SJSA1 (cell line): ENCODE results near the gene AP3S2. TPM values are rescaled to one million over a fixed set of nuclear protein-coding genes. Genes with fewer than 3 reads are reported as not detected.
A peak's percentile ranks its signal among the peaks of the same experiment; 100 is the strongest.
"Not testable (repeated sequence)": the region's sequence is repeated elsewhere in the genome, so short reads cannot be mapped to it uniquely, and the experiment has no call there.

Experiments
- DNase-seq, 2 experiments: peaks; one replicate each; pipeline ENCODE4 v3.0.0-alpha.2; 2015 to 2020; ENCODE audit warnings: low spot score in 2 of 2, low read depth in 1 of 2
- H3K27ac ChIP-seq: fragments of 250-450 bp; sonication (Bioruptor Pico); 2 replicates; pipeline ENCODE4 v1.5.1; 2020; ENCODE audit warnings: mild to moderate bottlenecking, moderate library complexity
- H3K27me3 ChIP-seq: fragments of 250-450 bp; sonication (Bioruptor Pico); replicated peaks from 2 replicates; pipeline ENCODE4 v1.5.1; 2020; ENCODE audit warnings: mild to moderate bottlenecking, moderate library complexity
- H3K36me3 ChIP-seq: fragments of 250-450 bp; sonication (Bioruptor Pico); 2 replicates; pipeline ENCODE4 v1.5.1; 2020; ENCODE audit warnings: mild to moderate bottlenecking
- H3K4me1 ChIP-seq: fragments of 250-450 bp; sonication (Bioruptor Pico); replicated peaks from 2 replicates; pipeline ENCODE4 v1.6.1; 2021; ENCODE audit warnings: mild to moderate bottlenecking
- H3K4me3 ChIP-seq: fragments of 250-450 bp; sonication (Bioruptor Pico); 2 replicates; pipeline ENCODE4 v1.5.1; 2020; ENCODE audit warnings: mild to moderate bottlenecking
- H3K9me3 ChIP-seq: fragments of 250-450 bp; sonication (Bioruptor Pico); replicated peaks from 2 replicates; pipeline ENCODE4 v1.5.1; 2020; ENCODE audit warnings: mild to moderate bottlenecking
- total RNA-seq: library from RNA; depleted of rRNA; stranded (reverse); fragments of >200 nt; shearing (Covaris generic); gene quantifications from 2 replicates; pipeline ENCODE4 v1.2.3, GENCODE V29; 2014

AP3S2 gene
- total RNA-seq, 1 experiment from 2014 or later: 59.2 TPM

GRCh38 chr15:89792106-89792805 lies 101.5 kb downstream of the AP3S2 start:
- H3K27me3 ChIP-seq: no peaks in the 10 kb centered on the region
- DNase-seq: no peak
- H3K4me1 ChIP-seq: peaks cover 7% of the 10 kb centered on the region
- 0 out of 2 replicates have a peak, but pooled peaks cover 3% of the 10 kb centered on the region for H3K36me3 ChIP-seq
- no peak overlapping the region for H3K27ac ChIP-seq
- H3K4me3 ChIP-seq: no peak overlapping the region
- H3K9me3 ChIP-seq: no peaks in the 10 kb centered on the region

- Histone ChIP-seq H3K4me3 (no peak overlapping the region), H3K36me3 (no peaks in the 10 kb centered on the region), H3K9me3 (no peaks in the 10 kb centered on the region), H3K27ac (no peak overlapping the region), H3K27me3 (no peaks in the 10 kb centered on the region), H3K4me1 (peaks cover 7% of the 10 kb centered on the region)
- no peak for DNase-seq
These were observed 103.1 kb downstream of the AP3S2 start for GRCh38 chr15:89790661-89791060.

- Histone ChIP-seq H3K27me3 (no peaks in the 10 kb centered on the region), H3K4me3 (no peak overlapping the region), H3K9me3 (no peaks in the 10 kb centered on the region), H3K4me1 (peaks cover 7% of the 10 kb centered on the region), H3K27ac (no peak overlapping the region), H3K36me3 (no peaks in the 10 kb centered on the region)
- no peak for DNase-seq
These were observed 103.6 kb downstream of the AP3S2 start for GRCh38 chr15:89790206-89790605.

GRCh38 chr15:89788585-89788984 lies 105.2 kb downstream of the AP3S2 start:
- H3K27ac ChIP-seq, H3K36me3 ChIP-seq, H3K4me1 ChIP-seq, H3K9me3 ChIP-seq, H3K4me3 ChIP-seq, DNase-seq, H3K27me3 ChIP-seq: not testable (repeated sequence)

GRCh38 chr15:89787944-89788343 lies 105.8 kb downstream of the AP3S2 start:
- Histone ChIP-seq H3K4me1 (no peaks in the 10 kb centered on the region), H3K27ac (no peak overlapping the region), H3K36me3 (no peaks in the 10 kb centered on the region), H3K4me3 (no peak overlapping the region), H3K9me3 (no peaks in the 10 kb centered on the region), H3K27me3 (no peaks in the 10 kb centered on the region)
- DNase-seq: no peak

- H3K4me3 ChIP-seq: no peak overlapping the region
- H3K36me3 ChIP-seq: no peaks in the 10 kb centered on the region
- DNase-seq: no peak
These were observed 108.0 kb downstream of the AP3S2 start for GRCh38 chr15:89785774-89786140.

GRCh38 chr15:89785064-89785773 lies 108.6 kb downstream of the AP3S2 start:
- H3K36me3 ChIP-seq: no peaks in the 10 kb centered on the region
- H3K27me3 ChIP-seq: no peaks in the 10 kb centered on the region
- H3K27ac ChIP-seq: no peak overlapping the region

More at GRCh38 chr15:89785774-89786140, 108.0 kb downstream of the AP3S2 start:
- no peaks in the 10 kb centered on the region for H3K9me3 ChIP-seq
- H3K27me3 ChIP-seq: no peaks in the 10 kb centered on the region
- H3K4me1 ChIP-seq: peaks cover 15% of the 10 kb centered on the region
- H3K27ac ChIP-seq: no peak overlapping the region

GRCh38 chr15:89784686-89784960 lies 109.2 kb downstream of the AP3S2 start:
- H3K36me3 ChIP-seq: no peaks in the 10 kb centered on the region
- H3K9me3 ChIP-seq: no peaks in the 10 kb centered on the region
- H3K27me3 ChIP-seq: no peaks in the 10 kb centered on the region
- H3K4me3 ChIP-seq: no peak overlapping the region
- H3K4me1 ChIP-seq: peaks cover 15% of the 10 kb centered on the region
- no peak overlapping the region for H3K27ac ChIP-seq
- no peak for DNase-seq

More at GRCh38 chr15:89785064-89785773, 108.6 kb downstream of the AP3S2 start:
- no peak overlapping the region for H3K4me3 ChIP-seq
- no peaks in the 10 kb centered on the region for H3K9me3 ChIP-seq
- peaks cover 15% of the 10 kb centered on the region for H3K4me1 ChIP-seq
- DNase-seq: no peak

GRCh38 chr15:89783861-89784685 lies 109.7 kb downstream of the AP3S2 start:
- Histone ChIP-seq H3K36me3 (no peaks in the 10 kb centered on the region), H3K4me3 (no peak overlapping the region), H3K27me3 (no peaks in the 10 kb centered on the region), H3K27ac (no peak overlapping the region), H3K4me1 (peaks cover 15% of the 10 kb centered on the region), H3K9me3 (no peaks in the 10 kb centered on the region)
- no peak for DNase-seq

GRCh38 chr15:89783111-89783860 lies 110.5 kb downstream of the AP3S2 start:
- DNase-seq: no peak
- Histone ChIP-seq H3K4me1 (peaks cover 15% of the 10 kb centered on the region), H3K4me3 (no peak overlapping the region), H3K27me3 (no peaks in the 10 kb centered on the region), H3K27ac (no peak overlapping the region), H3K36me3 (no peaks in the 10 kb centered on the region), H3K9me3 (no peaks in the 10 kb centered on the region)

GRCh38 chr15:89782619-89782950 lies 111.2 kb downstream of the AP3S2 start:
- H3K36me3 ChIP-seq, H3K27ac ChIP-seq, H3K4me3 ChIP-seq, H3K27me3 ChIP-seq, DNase-seq, H3K9me3 ChIP-seq: not testable (repeated sequence)
- H3K4me1 ChIP-seq: peaks cover 15% of the 10 kb centered on the region

- H3K27ac ChIP-seq: no peak overlapping the region
- DNase-seq: peak in 1 of 2 experiments; percentile 40
These were observed 111.7 kb downstream of the AP3S2 start for GRCh38 chr15:89781891-89782618.

GRCh38 chr15:89781055-89781454 lies 112.7 kb downstream of the AP3S2 start:
- Histone ChIP-seq H3K27ac (no peak overlapping the region), H3K4me3 (no peak overlapping the region), H3K4me1 (peaks cover 25% of the 10 kb centered on the region), H3K27me3 (no peaks in the 10 kb centered on the region), H3K9me3 (no peaks in the 10 kb centered on the region), H3K36me3 (no peaks in the 10 kb centered on the region)
- no peak for DNase-seq

More at GRCh38 chr15:89781891-89782618, 111.7 kb downstream of the AP3S2 start:
- Histone ChIP-seq H3K27me3 (no peaks in the 10 kb centered on the region), H3K9me3 (no peaks in the 10 kb centered on the region), H3K4me1 (peaks cover 15% of the 10 kb centered on the region), H3K4me3 (no peak overlapping the region), H3K36me3 (no peaks in the 10 kb centered on the region)
